MCF 10A (cell line): Measurements from ENCODE around the gene MAGEF1. TPM values are rescaled to one million over a fixed set of nuclear protein-coding genes. Genes with fewer than 3 reads are reported as not detected.
A peak's percentile ranks its signal among the peaks of the same experiment; 100 is the strongest.

ENCODE experiments used
- BruUV-seq: library from RNA; stranded (reverse); fragments of 400-500 nt; replicated peaks from 2 replicates; lab custom pipeline; 2021; lab: Mats Ljungman, UMichigan
- CTCF ChIA-PET: fragments of 300-600 bp; sonication (Branson Sonifier 250); formaldehyde crosslinking; extraction: SDS; loops from one replicate; lab custom pipeline; 2021; ENCODE audit warnings: antibody characterized with exemption, inconsistent platforms; lab: Yijun Ruan, JAX
- POLR2A ChIA-PET: fragments of 300-600, 350-650 bp; sonication (Branson Sonifier 250); formaldehyde crosslinking; extraction: SDS; loops from one replicate; lab custom pipeline; 2020; ENCODE audit warnings: antibody characterized with exemption, inconsistent platforms; lab: Yijun Ruan, JAX
- DNase-seq: peaks from one replicate; pipeline ENCODE4 v3.0.0-alpha.2; 2018; ENCODE audit not compliant: unreplicated experiment
- H3K27ac Mint-ChIP-seq: one replicate; pipeline ENCODE4 v1.8.0; 2022; ENCODE audit warnings: mild to moderate bottlenecking, low read depth, mixed read lengths; ENCODE audit not compliant: unreplicated experiment
- H3K27me3 Mint-ChIP-seq: one replicate; pipeline ENCODE4 v1.8.0; 2022; ENCODE audit warnings: mixed read lengths; ENCODE audit not compliant: insufficient read depth, unreplicated experiment
- H3K36me3 Mint-ChIP-seq: one replicate; pipeline ENCODE4 v1.8.0; 2022; ENCODE audit warnings: mild to moderate bottlenecking, moderate library complexity, mixed read lengths; ENCODE audit not compliant: insufficient read depth, unreplicated experiment
- H3K4me1 Mint-ChIP-seq: one replicate; pipeline ENCODE4 v1.8.0; 2022; ENCODE audit warnings: mixed read lengths; ENCODE audit not compliant: insufficient read depth, unreplicated experiment
- H3K4me3 Mint-ChIP-seq: one replicate; pipeline ENCODE4 v1.8.0; 2022; ENCODE audit warnings: mild to moderate bottlenecking, moderate library complexity, mixed read lengths; ENCODE audit not compliant: unreplicated experiment
- H3K9me3 Mint-ChIP-seq: one replicate; pipeline ENCODE4 v1.8.0; 2022; ENCODE audit warnings: mixed read lengths; ENCODE audit not compliant: unreplicated experiment
- intact Hi-C: fragments of 100-400 bp; cut with micrococcal nuclease; formaldehyde crosslinking; loops from 2 replicates; pipeline ENCODE4 v1.14.1; 2022
- total RNA-seq: library from RNA; stranded (reverse); gene quantifications from 2 replicates; pipeline ENCODE4 v1.2.3, GENCODE V29; 2022
- TF ChIP-seq, protein P1 (sequence below): fragments of 200-600 bp; IDR thresholded peaks from one replicate; pipeline ENCODE4 v1.8.0; 2022; ENCODE audit warnings: antibody characterized with exemption, mild to moderate bottlenecking; ENCODE audit not compliant: unreplicated experiment

The MAGEF1 gene
- total RNA-seq, 1 experiment from 2014 or later: 34.5 TPM

DNA sequence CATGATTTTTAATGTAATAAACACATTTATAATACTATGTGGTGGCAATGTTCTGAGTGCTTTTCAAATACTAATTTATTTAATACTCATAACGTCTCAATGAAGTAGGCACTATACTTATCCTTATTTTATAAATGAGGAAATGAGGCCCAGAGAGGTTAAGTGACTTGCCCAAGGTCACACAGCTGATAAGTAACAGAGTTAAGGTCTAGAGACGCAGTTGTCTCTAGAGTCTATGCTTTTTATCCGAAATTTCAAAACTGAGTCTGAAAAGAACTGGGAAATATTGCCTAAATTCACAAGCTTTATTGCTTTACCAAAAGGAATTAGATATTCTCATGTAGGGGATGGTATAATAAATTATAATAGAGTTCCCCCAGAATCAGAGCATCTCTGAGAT, 31.4 kb upstream of the MAGEF1 start:
- DNase-seq: no peak
- BruUV-seq: no TSS peak
- POLR2A ChIA-PET: interaction anchor here (0.6 to 10.4 kb wide), 9 partner anchors 16 to 428 kb away, joined by 3 to 183 read pairs (median 3); partner anchors contain the start of gene MAGEF1
- CTCF ChIA-PET: interaction anchor here (0.5 to 1.3 kb wide), 8 partner anchors 13 to 349 kb away, joined by 3 to 7 read pairs (median 4); no protein-coding TSS in a partner anchor
- H3K27ac Mint-ChIP-seq: no peak overlapping the region
- H3K9me3 Mint-ChIP-seq: no peaks in the 10 kb centered on the region
- intact Hi-C loops: no loop called here
- H3K4me1 Mint-ChIP-seq: peaks cover 36% of the 10 kb centered on the region
- TF ChIP-seq, protein P1, sequence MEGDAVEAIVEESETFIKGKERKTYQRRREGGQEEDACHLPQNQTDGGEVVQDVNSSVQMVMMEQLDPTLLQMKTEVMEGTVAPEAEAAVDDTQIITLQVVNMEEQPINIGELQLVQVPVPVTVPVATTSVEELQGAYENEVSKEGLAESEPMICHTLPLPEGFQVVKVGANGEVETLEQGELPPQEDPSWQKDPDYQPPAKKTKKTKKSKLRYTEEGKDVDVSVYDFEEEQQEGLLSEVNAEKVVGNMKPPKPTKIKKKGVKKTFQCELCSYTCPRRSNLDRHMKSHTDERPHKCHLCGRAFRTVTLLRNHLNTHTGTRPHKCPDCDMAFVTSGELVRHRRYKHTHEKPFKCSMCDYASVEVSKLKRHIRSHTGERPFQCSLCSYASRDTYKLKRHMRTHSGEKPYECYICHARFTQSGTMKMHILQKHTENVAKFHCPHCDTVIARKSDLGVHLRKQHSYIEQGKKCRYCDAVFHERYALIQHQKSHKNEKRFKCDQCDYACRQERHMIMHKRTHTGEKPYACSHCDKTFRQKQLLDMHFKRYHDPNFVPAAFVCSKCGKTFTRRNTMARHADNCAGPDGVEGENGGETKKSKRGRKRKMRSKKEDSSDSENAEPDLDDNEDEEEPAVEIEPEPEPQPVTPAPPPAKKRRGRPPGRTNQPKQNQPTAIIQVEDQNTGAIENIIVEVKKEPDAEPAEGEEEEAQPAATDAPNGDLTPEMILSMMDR: no peak
- no peaks in the 10 kb centered on the region for H3K27me3 Mint-ChIP-seq
- H3K4me3 Mint-ChIP-seq: no peak overlapping the region
- no peaks in the 10 kb centered on the region for H3K36me3 Mint-ChIP-seq

DNA sequence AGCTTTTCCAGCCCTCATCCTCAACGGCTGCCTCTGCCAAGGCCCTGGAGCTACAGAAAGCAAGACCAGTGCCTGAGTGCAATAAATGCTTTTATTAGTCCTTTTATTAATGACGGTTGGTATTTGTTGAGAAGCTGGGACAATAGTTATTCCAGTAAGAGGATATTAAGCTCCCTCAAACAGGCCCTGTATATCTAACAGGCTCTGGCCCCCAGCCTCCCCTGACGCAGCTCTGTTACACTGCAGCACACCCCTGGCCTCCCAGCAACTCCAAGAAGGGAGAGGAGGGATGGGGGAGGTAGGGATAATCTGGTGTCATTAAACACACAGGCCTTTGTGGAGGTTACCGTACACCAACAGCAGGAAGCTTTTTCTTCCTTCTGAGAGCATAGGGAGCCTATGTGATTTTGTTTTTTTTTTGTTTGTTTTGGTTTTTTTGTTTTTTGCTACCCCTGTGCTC, 30.8 kb upstream of the MAGEF1 start:
- H3K9me3 Mint-ChIP-seq: no peaks in the 10 kb centered on the region
- DNase-seq: no peak
- TF ChIP-seq, protein P1: no peak
- no TSS peak for BruUV-seq
- H3K4me3 Mint-ChIP-seq: no peak overlapping the region
- ChIA-PET CTCF (interaction anchor here (0.6 to 1.3 kb wide), 7 partner anchors 14 to 229 kb away, joined by 3 to 7 read pairs (median 4); no protein-coding TSS in a partner anchor), POLR2A (interaction anchor here (0.6 to 10.4 kb wide), 10 partner anchors 16 to 428 kb away, joined by 3 to 183 read pairs (median 3); partner anchors contain the start of gene MAGEF1)
- H3K36me3 Mint-ChIP-seq: no peaks in the 10 kb centered on the region
- peaks cover 39% of the 10 kb centered on the region for H3K4me1 Mint-ChIP-seq
- H3K27me3 Mint-ChIP-seq: no peaks in the 10 kb centered on the region
- no peak overlapping the region for H3K27ac Mint-ChIP-seq
- intact Hi-C loops: no loop called here

DNA sequence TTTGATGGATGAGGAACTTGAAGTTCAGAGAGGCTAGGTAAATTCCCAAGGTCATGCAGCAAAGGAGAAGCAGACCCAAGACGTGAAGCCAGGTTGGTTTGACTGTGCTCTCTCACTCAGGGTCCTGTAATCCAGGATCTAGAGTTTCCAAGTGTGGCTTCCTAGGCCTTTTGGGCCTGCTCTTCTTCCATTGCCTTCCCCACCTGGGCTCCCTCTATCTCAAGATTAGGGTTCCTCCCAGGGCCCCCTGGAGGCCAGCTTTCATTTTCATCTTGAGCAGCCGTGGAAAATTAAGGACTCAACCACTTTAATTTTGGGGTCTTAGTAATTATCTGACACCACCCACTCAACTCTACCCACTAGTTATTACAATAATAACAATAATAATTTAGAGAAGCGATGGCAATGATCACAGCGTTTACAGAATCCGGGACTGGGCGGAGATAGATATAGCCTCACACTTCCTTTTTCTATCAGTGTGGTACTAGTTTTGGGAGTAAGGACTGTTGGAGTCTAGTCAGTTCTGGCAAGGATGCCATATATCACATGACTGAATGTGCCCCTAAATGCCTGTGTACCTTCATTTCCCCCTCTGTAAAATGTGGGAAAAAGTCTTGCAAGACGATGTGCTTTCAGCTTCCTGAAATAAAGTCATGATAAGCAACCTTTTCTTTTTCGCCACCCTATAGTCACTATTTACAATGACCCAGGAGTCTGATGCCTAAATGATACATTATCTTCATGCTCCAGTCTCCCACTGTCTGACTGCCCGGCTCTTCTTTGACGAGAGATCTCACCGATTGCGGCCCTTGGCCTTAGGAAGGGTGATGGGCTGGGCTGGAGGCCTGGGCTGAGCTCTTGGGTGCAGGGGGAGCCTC, 30.2 kb upstream of the MAGEF1 start:
- TF ChIP-seq, protein P1: no peak
- ChIA-PET CTCF (interaction anchor here (0.6 to 1.3 kb wide), 7 partner anchors 14 to 228 kb away, joined by 3 to 4 read pairs (median 3); no protein-coding TSS in a partner anchor), POLR2A (interaction anchor here (0.6 to 10.4 kb wide), 11 partner anchors 15 to 396 kb away, joined by 3 to 183 read pairs (median 6); partner anchors contain the start of gene MAGEF1)
- Mint-ChIP-seq H3K27me3 (no peaks in the 10 kb centered on the region), H3K27ac (peak overlapping the region; percentile 93), H3K9me3 (no peaks in the 10 kb centered on the region), H3K36me3 (no peaks in the 10 kb centered on the region), H3K4me1 (peaks cover 46% of the 10 kb centered on the region), H3K4me3 (no peak overlapping the region)
- no TSS peak for BruUV-seq
- DNase-seq: no peak
- intact Hi-C loops: no loop called here

- peak; percentile 82 for DNase-seq
- peak overlapping the region; percentile 93 for H3K27ac Mint-ChIP-seq
These were observed 29.3 kb upstream of the MAGEF1 start for GRCh38 chr3:184741259-184741556.

More at GRCh38 chr3:184741259-184741556, 29.3 kb upstream of the MAGEF1 start:
- Mint-ChIP-seq H3K4me1 (peaks cover 48% of the 10 kb centered on the region), H3K4me3 (peak overlapping the region; percentile 68), H3K9me3 (no peaks in the 10 kb centered on the region), H3K27me3 (no peaks in the 10 kb centered on the region), H3K36me3 (no peaks in the 10 kb centered on the region)
- intact Hi-C loops: no loop called here
- TF ChIP-seq, protein P1: no peak
- POLR2A ChIA-PET: interaction anchor here (0.6 to 10.4 kb wide), 18 partner anchors 9 to 175 kb away, joined by 3 to 183 read pairs (median 5); partner anchors contain the start of gene MAGEF1
- CTCF ChIA-PET: interaction anchor here (0.7 to 1.5 kb wide), 2 partner anchors 17 to 28 kb away, joined by 3 read pairs; no protein-coding TSS in a partner anchor
- BruUV-seq: no TSS peak
